ENCODE data around the gene GLRX3.

The GLRX3 gene

DNA sequence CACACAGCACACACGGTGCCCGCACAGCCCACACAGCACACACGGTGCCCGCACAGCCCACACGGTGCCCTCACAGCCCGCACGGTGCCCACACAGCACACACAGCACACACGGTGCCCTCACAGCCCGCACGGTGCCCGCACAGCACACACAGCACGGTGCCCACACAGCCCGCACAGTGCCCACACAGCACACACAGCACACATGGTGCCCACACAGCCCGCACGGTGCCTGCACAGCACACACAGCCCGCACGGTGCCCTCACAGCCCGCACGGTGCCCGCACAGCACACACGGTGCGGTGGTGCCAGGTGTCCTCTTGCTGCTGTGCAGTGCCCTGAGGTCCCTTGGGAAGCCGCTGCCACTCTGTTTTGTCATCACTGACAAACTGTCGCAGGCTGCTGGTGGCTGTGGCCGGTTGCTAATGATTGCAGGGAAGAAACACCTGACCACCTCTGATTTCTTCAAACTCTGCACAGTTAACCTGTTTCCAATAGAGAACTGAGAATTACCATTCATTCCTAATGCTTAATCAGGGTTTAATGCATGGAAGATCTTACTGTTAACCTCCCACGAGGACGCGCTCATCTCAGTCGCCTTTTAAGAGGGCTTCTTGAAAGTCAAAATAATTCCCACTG, 66.9 kb downstream of the GLRX3 start:
- Histone ChIP-seq H3K27me3 (ENCODE audit: low read length) (no peaks in the 10 kb centered on the region), H3K79me2 (ENCODE audit: insufficient read depth, low read length) (no peaks in the 10 kb centered on the region), H3K36me3 (ENCODE audit: low read length) (no peaks in the 10 kb centered on the region), H3K4me3 (ENCODE audit: insufficient read depth, low read length, poor library complexity, severe bottlenecking) (no peak overlapping the region), H4K20me1 (ENCODE audit: low read depth, low read length) (no peaks in the 10 kb centered on the region), H3K9me2 (replicated peaks; ENCODE audit: insufficient read depth, low read length) (no peaks in the 10 kb centered on the region), H3F3A (ENCODE audit: insufficient read depth) (no peaks in the 10 kb centered on the region), H3K4me2 (ENCODE audit: low read depth, low read length, poor library complexity, severe bottlenecking) (no peak overlapping the region), H3K9me3 (ENCODE audit: insufficient read depth, low read length) (no peaks in the 10 kb centered on the region), H3K9ac (ENCODE audit: low read length) (no peak overlapping the region), H2AFZ (ENCODE audit: low read depth, low read length, severe bottlenecking) (no peak overlapping the region), H3K27ac (ENCODE audit: low read depth, low read length) (no peak overlapping the region)
- no peak for TF ChIP-seq CTCF (IDR thresholded peaks at IDR 0.05; ENCODE audit: insufficient read depth, low read length, poor library complexity, severe bottlenecking)
- no peak for TF ChIP-seq EZH2phosphoT487 (conservative IDR thresholded peaks at IDR 0.05; ENCODE audit: low read length)

DNA sequence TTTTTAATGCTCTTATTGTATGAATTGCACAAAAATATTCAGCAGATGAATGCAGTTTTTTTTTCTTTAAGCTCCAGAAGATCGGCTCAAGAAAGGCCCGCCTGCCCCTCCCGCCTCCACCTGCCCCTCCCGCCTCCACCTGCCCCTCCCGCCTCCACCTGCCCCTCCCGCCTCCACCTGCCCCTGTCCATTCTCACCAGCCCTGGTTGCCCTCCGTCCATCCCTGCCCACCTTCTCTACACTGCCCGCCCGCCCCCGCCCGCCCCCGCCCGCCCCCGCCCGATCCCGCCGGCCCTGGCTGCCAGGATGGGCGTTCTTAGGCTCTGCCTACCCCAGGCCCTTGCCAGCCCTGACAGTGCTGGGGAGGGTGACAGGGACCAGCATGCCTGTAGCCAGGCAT, 67.4 kb downstream of the GLRX3 start:
- Histone ChIP-seq H3K9ac (ENCODE audit: low read length) (no peak overlapping the region), H3K27ac (ENCODE audit: low read depth, low read length) (no peak overlapping the region), H3K9me2 (replicated peaks; ENCODE audit: insufficient read depth, low read length) (no peaks in the 10 kb centered on the region), H2AFZ (ENCODE audit: low read depth, low read length, severe bottlenecking) (no peak overlapping the region), H3K79me2 (ENCODE audit: insufficient read depth, low read length) (no peaks in the 10 kb centered on the region), H3K9me3 (ENCODE audit: insufficient read depth, low read length) (no peaks in the 10 kb centered on the region), H3K4me2 (ENCODE audit: low read depth, low read length, poor library complexity, severe bottlenecking) (no peak overlapping the region), H4K20me1 (ENCODE audit: low read depth, low read length) (no peaks in the 10 kb centered on the region), H3K36me3 (ENCODE audit: low read length) (no peaks in the 10 kb centered on the region), H3K4me3 (ENCODE audit: insufficient read depth, low read length, poor library complexity, severe bottlenecking) (no peak overlapping the region), H3F3A (ENCODE audit: insufficient read depth) (no peaks in the 10 kb centered on the region), H3K27me3 (ENCODE audit: low read length) (no peaks in the 10 kb centered on the region)
- TF ChIP-seq CTCF (IDR thresholded peaks at IDR 0.05; ENCODE audit: insufficient read depth, low read length, poor library complexity, severe bottlenecking) (no peak), EZH2phosphoT487 (conservative IDR thresholded peaks at IDR 0.05; ENCODE audit: low read length) (no peak)

GRCh38 chr10:130206216-130206737, 70.1 kb downstream of the GLRX3 start:
- no peak overlapping the region for H3K4me2 ChIP-seq (ENCODE audit: low read depth, low read length, poor library complexity, severe bottlenecking)
- no peak overlapping the region for H3K9ac ChIP-seq (ENCODE audit: low read length)
- H4K20me1 ChIP-seq (ENCODE audit: low read depth, low read length), result no peaks in the 10 kb centered on the region
- no peaks in the 10 kb centered on the region for H3K36me3 ChIP-seq (ENCODE audit: low read length)
- no peaks in the 10 kb centered on the region for H3K9me3 ChIP-seq (ENCODE audit: insufficient read depth, low read length)
- TF ChIP-seq CTCF (IDR thresholded peaks at IDR 0.05; ENCODE audit: insufficient read depth, low read length, poor library complexity, severe bottlenecking), result no peak
- no peak for TF ChIP-seq EZH2phosphoT487 (conservative IDR thresholded peaks at IDR 0.05; ENCODE audit: low read length)
- no peaks in the 10 kb centered on the region for H3K79me2 ChIP-seq (ENCODE audit: insufficient read depth, low read length)
- no peak overlapping the region for H3K27ac ChIP-seq (ENCODE audit: low read depth, low read length)
- no peaks in the 10 kb centered on the region for H3F3A ChIP-seq (ENCODE audit: insufficient read depth)
- H3K4me3 ChIP-seq (ENCODE audit: insufficient read depth, low read length, poor library complexity, severe bottlenecking), result no peak overlapping the region
- H2AFZ ChIP-seq (ENCODE audit: low read depth, low read length, severe bottlenecking), result no peak overlapping the region
- H3K27me3 ChIP-seq (ENCODE audit: low read length), result no peaks in the 10 kb centered on the region
- H3K9me2 ChIP-seq (replicated peaks; ENCODE audit: insufficient read depth, low read length), result no peaks in the 10 kb centered on the region
